HEK293T (cell line): ENCODE results near the gene PRDM15.

Experiments used
- BHLHE40 ChIP-seq: fragments of 450-650 bp; IDR thresholded peaks from 2 replicates; pipeline ENCODE4 v1.6.1; 2016; ENCODE audit warnings: mild to moderate bottlenecking, moderate library complexity, borderline replicate concordance
- CTBP1 ChIP-seq: fragments of 450-650 bp; IDR thresholded peaks from 2 replicates; pipeline ENCODE4 v1.6.1; 2016; ENCODE audit warnings: borderline replicate concordance
- ELF4 ChIP-seq: fragments of 450-650 bp; IDR thresholded peaks from 2 replicates; pipeline ENCODE4 v1.6.1; 2017; ENCODE audit warnings: antibody characterized with exemption
- FOXK2 ChIP-seq: fragments of 450-650 bp; IDR thresholded peaks from 2 replicates; pipeline ENCODE4 v1.6.1; 2016; ENCODE audit warnings: mild to moderate bottlenecking
- FOXM1 ChIP-seq: fragments of 450-650 bp; IDR thresholded peaks from 2 replicates; pipeline ENCODE4 v1.6.1; 2017; ENCODE audit warnings: mild to moderate bottlenecking, borderline replicate concordance
- HDGF ChIP-seq: fragments of 450-650 bp; IDR thresholded peaks from 2 replicates; pipeline ENCODE4 v1.6.1; 2017; ENCODE audit warnings: antibody characterized with exemption, borderline replicate concordance
- L3MBTL2 ChIP-seq: fragments of 450-650 bp; conservative IDR thresholded peaks from 2 replicates; pipeline ENCODE4 v1.6.1; 2016; ENCODE audit warnings: mild to moderate bottlenecking
- SP1 ChIP-seq: fragments of 450-650 bp; IDR thresholded peaks from 2 replicates; pipeline ENCODE4 v1.6.1; 2017

DNA sequence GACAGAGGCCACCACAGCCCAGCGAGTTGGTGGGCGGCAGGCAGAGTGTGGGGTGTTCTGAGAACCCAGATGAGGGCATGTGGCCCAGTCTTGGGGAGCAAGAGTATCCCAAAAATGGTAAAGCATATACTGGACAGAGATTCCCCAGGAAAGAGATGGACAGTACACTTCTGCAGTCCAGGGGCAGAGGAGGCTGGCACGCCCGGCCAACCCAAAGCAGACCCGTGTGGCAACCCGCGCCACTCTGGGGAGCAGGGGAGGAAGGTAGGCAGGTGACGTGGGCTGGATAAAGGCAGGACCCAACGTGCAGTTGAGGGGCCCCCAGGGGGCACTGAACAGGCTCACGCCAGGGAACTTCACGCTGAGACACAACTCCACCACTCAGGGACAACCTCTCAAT, 65.9 kb downstream of the PRDM15 start:
- TF ChIP-seq FOXM1 (no peak), CTBP1 (no peak), FOXK2 (no peak), BHLHE40 (no peak), ELF4 (no peak), SP1 (no peak), L3MBTL2 (no peak), HDGF (no peak)
